Measurements from ENCODE around the gene DENND2A. TPM values are rescaled to one million over a fixed set of nuclear protein-coding genes. Genes with fewer than 3 reads are reported as not detected.
A peak's percentile ranks its signal among the peaks of the same experiment; 100 is the strongest.
"Not testable (repeated sequence)": the region's sequence is repeated elsewhere in the genome, so short reads cannot be mapped to it uniquely, and the experiment has no call there.

Gene DENND2A
- total RNA-seq, 1 experiment from 2014 or later, result 19.9 TPM

DNA sequence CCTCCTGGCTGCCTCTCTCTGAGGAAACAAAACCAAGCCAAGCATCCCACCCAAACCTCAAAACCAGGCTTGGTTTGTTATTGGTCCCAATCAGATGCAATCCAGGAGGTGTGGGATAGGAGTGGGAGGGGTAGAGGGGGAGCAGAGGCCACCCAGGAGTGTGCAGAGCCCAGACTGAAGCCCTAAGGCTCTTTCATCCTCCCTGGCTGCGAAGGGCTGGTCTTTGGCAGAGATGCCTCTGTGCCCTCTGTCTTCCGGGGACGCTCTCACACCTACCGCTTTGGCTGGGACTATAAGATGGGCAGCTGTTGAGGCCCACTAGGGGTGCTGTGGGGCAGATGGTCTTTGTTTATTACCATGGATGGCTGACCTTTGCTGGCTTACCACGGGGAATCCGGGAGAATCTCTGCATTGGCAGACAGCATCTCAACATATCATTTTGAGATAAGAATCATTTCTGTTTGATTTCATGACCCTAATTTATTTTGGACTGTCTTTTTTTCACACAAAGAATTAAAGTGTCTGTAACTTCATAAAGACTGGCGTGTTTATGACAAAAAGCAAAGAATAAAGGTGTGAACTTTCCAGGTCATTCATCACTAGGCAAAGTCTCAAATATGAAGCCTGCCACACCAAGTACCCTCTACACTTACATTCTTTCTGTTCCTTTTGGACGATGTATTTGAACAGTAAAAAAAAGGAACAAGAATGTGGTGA lies 6.5 kb upstream of the DENND2A start:
- peak; percentile 73 for DNase-seq (ENCODE audit: low read depth)

DNA sequence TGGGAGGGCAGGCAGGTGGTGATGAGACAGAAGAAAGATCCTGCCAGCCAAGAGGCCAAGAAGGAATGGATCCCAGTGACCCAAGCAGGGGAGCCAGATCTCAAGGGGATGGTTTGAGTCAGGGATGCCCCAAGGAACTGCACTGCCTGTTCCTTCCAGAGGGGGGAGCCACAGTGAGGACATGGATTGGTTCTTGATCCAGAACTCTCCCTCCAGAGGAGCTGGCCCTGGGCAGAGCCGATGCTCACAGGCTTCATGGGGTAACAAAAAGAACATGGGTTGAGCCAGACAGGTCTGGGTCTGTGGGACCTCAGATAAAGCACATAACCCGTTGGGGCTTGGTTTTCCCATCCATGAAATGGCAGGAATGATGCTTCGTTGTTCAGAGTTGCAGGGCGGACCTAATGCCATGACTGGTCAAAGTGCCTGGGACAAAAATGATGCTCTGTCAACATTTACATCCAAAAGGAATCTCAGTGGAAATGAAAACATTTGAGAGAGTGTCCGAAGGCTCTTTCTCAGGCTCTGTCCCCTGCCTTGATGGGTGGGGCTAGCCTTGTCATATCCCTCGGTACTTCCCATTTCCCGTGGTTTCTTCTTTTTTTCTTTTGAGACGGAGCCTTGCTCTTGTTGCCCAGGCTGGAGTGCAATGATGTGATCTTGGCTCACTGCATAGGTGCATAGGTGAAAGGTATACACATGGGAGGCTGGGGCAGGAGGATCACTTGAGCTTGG lies 4.7 kb upstream of the DENND2A start:
- peak; percentile 34 for DNase-seq (ENCODE audit: low read depth)

DNA sequence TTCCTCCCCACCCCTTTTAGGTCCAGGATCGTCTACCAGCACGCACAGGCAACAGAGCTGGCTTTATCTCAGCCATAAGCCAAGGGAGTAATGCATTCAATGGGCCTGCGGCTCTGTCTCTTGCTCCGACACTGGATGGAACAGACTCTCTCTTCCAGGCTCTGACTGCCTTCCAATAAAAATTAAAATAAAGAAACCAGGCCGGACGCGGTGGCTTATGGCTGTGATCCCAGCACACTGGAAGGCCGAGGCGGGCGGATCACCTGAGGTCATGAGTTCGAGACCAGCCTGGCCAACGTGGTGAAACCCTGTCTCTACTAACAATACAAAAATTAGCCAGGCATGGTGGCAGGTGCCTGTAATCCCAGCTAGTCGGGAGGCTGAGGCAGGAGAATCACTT lies 4.1 kb upstream of the DENND2A start:
- DNase-seq (ENCODE audit: low read depth), result not testable (repeated sequence)

DNA sequence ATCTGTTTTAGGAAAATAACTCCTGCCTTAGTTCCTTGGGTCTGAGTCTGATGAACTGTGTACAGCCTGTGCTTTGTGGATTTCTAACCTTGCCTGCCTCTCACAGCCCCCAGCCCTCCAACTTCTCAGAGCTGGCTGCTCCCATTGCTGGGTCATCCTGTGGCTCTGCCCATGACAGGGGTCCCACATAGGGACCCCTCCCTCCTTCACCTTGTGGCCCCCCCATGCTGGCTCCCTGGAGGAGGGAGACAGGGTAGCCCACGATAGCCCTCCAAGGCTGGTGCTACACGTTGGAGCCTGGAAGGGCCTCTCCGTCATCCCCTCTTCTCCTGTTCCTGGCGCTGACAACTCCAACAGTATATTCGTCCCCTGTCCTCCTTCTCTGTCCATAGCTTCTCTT lies 2.8 kb upstream of the DENND2A start:
- DNase-seq (ENCODE audit: low read depth), result no peak

DNA sequence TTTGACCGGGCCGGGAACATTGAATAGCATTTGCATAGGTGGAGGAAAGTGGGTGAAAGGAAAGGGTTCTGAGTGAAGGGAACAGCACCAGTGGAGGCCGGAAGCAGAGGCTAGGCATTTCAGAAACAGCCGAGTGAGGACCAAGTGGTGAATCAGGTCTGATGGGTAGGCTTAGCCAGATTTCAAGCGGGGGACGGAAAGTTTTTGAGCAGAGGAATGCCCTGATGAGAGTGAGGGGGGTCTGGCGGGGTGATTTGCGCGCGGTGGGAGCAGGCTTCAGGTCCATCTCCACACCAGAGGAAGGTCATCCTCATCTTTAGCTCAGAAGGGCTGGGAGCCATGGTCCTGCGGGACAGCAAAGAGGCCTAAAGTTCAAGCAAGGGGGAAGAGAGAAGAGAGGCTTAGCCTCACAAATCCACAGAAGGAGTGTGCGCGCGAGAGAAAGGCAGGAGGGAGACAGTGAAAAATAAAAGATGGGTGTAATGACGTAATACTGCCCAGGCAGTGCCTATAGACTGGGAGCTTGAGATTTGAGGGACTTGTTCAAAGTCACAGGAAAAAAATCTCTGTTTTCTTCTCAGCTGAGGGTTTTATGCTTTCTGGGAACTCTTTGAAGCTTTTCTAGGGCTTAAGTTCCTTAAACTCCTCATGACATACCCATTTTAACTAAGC lies 1.0 kb upstream of the DENND2A start:
- DNase-seq (ENCODE audit: low read depth), result no peak

DNA sequence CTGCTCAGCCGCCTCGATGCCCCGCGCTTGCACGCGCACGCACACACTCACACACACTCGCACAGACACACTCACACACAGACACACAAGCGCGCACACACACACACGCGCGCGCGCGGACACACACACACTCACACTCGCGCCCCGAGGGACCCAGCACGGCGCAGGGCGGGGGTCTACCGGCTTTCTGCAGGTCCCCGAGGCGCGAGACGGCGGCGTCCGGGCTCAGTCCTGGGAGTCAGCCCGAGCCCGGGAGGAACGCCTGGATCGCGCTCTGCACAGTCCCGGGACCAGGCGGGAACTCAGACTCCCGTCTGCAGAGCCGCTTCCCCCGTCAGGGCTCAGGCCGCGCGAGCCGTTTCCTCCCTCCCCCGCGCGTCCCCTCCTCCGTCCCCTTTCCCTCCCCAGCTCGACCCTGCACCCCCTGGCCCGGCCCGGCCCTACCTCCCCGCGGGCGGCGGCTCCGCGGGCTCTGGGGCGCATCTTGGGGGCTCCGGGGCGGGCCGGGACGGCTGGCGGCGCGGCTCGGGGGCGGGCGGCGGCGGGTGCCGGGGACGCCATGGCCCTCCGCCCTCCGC lies 464 bp downstream of the DENND2A start:
- DNase-seq (ENCODE audit: low read depth), result peak; percentile 61

DNA sequence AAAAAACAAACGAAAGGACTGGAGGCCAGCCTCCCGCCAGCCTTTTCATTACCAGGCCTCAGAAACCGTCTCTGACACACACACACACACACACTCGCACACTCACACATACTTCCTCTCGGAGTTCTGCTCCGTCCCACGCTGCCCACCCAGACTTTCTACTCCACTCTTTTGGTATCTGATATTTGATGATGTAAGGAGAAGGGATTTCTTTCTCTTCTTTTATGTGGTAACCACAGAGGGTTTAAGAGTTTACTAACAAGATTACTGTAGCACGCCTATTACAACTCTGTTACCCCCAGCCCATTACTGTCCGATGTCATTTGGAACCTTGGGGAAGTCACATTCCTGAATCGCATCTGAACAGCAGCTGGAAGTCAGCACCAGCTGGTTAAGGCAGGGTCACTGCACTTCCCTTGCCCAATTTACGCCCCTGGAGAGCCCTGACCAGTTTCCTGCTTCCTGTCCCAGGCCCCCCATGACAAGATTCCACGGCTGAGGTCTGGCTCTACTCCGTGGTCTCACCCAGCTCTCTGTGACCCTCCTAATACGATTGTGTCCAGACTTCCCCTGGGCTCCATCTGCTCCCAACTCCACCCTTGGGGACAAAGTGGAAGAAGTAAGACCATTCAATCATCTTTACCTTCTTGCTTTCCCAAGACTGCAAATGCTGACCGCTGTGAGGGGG lies 1.1 kb downstream of the DENND2A start:
- DNase-seq (ENCODE audit: low read depth), result peak; percentile 73

DNA sequence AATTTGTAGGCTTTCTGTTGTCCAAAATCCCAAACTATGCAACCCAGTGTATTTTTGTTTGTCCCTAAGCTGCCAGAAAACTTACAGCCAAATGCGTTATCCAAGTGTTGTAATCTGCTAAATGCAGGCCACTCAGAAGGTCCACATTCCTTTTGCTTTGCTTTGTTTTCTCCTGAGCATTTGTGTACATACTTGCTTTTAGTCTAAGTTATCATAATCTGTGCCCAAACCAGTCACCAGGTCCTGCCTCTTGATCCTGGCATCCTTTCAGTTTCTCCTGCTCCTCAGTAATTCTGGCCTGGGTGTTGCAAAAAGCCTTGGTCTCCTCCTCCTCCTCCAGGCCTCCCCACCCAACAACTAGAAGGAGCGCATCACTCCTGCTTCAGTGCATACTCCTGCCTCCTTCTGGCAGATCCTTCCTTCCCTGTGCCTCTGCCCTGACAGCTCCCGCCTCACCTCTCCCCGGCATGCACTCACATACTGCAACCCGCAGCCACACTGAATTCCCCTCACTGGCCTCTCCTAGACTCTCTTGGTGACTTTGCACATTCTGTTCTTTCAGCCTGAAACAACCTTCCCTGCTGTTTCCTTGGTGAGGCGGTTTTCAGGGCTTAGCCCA lies 2.3 kb downstream of the DENND2A start:
- peak; percentile 57 for DNase-seq (ENCODE audit: low read depth)

DNA sequence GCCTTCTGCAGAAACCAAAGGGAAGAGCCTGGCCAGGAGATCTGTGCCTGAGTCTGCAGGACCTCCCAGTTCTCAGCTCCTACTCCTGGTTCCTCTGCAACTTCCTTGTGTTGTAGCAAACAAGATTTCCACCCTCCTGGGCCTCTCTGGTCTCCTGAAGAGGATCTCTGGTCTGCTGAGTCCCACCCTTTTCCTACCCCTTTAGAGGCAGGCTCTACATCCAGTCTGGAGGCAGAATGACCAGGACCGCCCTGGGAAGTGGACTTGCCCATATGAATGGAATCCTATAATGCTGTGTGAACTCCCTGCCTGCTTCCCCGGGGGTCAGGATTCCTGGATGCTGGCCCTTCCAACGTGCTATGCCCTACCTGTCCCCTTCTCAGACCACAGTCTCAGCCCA lies 3.2 kb downstream of the DENND2A start:
- DNase-seq (ENCODE audit: low read depth), result no peak

DNA sequence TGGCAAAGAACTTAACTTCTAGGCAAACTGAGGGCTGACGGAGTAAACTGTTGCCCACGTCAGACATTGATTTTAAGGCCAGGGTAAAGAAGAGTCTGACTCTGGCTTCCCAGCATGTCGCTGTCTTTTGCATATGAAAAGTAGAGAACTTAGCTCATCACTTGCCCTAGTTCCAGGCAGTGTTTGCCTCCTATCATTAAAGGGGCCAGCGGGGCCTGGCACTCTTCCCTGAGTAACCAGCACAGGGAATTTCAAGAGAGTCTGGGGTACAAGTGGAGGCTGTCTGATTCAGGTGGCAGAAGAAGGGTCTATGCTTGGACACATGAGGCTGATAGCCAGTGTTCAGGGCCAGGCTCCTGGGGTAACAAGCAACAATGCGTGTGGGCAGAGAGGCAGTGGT lies 4.8 kb downstream of the DENND2A start:
- DNase-seq (ENCODE audit: low read depth), result no peak

DNA sequence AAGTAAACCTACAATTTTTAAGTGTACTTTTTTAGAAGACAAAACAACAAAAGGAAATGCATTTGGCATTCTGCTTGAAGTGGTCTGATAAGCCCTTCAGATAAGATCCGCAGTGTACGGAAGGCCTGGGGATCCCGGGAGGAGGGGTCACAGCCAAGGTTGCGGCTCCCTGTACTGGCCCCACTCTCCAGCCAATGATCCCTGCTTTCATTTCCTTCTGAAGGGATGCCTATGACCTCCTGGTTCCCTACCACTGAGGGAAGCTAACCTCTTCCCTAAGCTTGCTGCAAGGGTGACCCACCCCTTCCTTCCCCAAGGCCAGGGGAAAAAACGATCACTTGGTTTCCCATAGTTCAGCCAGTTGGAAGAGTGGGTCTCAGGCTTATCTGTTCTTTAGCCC lies 5.3 kb downstream of the DENND2A start:
- DNase-seq (ENCODE audit: low read depth), result no peak

DNA sequence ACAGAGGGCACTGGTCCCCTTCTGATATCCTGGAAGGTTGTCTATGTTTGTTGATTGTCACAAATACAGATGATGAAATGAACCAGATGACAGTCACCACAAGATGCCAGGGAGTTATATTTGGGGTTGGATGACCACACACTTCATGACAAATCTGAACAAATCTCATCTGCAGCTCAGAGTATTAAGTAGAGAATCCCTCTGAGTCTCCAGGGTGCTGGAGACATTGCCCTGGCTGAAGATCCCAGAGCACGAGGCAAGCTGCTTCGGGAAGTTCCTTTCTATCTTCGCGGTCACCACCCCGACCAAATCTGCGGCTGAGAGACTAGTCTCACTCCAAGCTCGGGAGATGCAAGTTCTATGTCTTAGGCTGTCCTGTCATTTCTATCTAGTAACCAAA lies 9.0 kb downstream of the DENND2A start:
- DNase-seq (ENCODE audit: low read depth), result no peak

DNA sequence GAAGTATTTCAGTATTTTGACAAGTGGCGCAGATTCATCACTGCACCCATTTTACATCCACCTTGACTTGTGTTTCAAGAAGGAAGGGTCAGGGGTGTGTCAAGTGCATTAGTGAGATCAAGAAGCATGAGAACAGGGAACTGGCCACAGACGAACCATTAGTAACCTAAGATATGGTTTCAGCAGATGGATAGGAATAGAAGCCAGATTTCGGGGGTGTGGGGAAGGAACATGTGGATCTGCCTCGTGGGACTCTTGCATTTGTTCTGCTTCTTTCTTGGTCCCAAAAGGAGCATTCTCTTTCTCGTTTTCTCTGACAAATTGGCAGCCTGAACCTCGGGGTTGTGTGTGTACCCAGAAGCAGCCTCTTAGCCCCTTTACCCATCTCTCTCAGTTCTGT lies 9.6 kb downstream of the DENND2A start:
- DNase-seq (ENCODE audit: low read depth), result no peak

DNA sequence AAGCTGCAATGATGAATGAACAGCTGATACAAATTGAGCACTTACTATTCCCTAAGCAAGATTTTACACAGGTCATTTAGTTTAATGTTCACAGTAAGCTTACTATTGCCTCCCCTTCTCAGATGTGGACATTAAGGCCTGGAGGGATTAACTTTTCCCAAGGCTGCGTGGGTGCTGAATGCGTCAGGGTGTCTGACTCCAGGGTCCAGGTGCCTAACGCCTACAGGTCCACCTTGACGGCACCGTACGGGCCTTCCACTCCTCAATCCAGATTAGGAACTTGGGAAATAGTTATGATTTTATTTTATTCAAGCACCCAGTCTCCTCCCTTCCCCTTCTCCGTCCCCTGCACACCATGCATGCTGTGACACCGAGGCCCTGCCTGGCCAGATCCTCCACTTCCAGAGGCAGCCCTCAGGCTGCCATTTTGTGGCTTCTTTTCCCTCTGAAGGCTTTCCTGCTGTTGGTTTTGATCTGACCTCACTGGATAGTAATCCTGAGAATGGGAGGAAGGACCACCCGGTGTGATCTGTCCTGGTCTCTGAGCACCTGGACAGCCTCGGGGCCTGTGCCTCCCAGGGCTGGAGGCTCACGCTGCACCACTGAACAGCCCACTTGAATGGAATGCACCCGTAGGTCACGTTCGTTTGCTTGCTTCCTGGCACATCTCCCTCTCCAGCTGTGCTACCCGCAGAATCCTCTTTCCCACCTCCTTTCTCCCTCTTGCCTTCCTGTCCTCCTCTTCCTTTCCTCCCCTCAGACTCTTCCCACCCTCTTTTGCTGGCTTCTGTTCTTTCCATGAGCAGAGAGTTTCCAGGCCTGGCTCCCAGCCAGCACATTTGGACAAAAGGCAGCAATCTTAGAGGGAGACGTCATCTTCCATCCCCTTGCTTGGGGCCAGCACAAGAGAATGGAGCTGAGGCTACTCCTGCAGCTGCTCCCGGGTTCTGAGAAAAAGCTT lies 14.4 kb downstream of the DENND2A start:
- peak; percentile 99 for DNase-seq (ENCODE audit: low read depth)

DNA sequence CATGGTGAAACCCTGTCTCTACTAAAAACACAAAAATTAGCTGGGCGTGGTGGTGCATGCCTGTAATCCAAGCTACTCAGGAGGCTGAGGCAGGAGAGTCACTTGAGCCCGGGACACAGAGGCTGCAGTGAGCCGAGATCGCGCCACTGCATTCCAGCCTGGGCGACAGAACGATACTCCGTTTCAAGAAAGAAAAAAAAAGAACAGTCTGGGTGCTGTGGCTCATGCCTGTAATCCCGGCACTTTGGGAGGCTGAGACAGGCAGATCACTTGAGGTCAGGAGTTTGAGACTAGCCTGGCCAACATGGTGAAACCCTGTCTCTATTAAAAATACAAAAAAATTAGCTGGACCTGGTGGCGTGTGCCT lies 15.4 kb downstream of the DENND2A start:
- DNase-seq (ENCODE audit: low read depth), result not testable (repeated sequence)

DNA sequence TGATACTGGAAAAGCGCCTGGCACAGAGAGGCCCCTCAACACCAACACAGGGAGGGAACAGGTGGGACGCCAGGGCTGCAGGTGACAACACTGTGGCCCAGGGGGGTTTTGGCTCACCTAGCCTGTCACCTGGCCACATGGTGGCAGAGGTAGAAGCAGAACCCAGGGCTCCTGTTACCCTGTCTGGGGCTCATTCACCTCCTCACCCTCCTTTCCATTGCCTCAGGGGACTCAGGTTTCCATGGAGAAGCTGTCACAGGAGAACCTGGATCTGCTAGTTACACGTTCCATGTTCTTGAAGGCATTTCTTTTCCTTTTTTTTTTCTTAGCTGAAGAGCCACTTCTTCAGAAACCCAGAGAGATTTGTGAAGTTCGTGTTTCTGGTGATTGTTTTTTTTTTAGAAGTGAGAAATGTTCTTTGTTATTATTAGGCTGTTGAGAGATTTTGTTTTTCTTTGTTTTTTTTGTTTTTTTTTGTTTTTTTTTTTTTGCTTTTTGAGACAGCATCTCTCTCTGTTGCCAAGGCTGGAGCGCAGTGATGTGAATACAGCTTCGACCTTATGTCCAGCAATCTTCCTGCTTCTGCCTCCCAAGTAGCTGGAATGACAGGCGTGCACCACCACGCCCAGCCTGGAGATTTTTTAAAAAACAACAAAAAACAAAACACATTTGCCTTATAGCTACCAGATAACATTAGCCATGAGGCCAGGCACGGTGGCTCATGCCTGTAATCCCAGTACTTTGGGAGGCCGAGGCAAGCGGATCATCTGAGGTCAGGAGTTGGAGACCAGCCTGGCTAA lies 16.0 kb downstream of the DENND2A start:
- DNase-seq (ENCODE audit: low read depth), result peak; percentile 88

DNA sequence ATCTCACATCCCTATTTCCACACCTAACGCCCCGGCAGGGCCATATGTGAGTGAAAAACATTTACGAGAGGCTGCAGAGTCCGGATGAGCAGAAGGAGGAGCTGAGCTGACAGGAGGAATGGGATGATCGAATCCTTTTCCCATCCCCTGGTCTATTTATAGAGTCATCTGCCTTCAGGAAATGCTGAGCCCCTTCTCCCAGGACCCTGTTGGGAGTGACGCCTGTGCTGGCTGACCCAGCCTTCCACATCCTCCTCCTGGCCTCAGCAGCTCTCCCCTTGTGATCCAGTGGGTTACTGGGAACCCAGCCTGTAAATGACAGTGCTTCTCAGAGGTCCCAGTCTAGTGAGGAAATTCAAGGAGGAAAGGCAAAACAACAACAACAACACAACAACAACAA lies 16.6 kb downstream of the DENND2A start:
- no peak for DNase-seq (ENCODE audit: low read depth)

DNA sequence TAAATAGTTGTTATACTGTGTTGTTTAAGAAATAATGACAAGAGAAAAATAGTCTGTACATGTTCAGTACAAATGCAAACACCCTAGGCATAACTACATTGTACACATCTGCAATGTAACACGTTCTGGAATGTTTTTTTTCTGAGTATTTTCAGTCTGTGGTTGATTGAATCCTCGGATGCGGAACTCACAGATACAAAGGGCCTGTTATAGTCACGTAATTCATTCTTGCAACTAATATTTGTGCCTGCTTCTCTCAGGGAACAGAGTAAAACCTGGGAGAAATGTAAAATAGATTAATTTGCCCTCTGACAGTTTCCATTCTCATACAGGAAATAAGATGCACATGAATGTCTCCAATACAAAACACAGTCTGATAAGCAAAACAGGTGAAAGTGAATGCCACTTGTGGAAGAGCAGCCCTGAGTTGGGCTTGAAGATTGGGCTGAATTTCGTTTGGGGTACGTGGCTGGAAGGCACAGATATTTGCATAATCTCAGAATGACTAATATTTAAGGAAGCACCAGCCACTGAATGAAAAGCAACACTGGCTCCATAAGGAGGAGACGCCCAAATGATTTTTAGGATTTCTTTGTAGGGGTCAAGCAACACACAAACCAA lies 19.1 kb downstream of the DENND2A start:
- peak; percentile 76 for DNase-seq (ENCODE audit: low read depth)

DNA sequence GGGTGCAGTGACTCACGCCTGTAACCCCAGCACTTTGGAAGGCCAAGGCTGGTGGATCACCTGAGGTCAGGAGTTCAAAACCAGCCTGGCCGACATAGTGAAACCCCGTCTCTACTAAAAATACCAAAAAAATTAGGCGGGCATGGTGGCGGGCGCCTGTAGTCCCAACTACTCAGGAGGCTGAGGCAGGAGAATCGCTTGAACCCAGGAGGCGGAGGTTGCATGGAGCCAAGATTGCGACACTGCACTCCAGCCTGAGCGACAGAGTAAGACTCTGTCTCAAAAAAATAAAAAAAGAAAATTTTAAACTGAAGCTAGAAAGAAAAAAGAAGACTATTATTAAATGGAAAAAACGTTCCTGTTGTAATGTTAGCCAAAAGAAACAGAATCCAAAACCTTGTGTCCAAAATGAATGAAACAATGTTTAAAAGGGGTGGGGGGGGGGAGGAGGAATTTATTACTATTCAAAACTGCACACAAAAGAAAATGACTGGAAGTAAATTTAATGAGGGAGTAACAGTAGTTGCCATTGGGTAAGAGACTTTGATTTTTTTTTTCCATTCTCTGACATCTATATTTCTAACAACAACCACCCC lies 20.6 kb downstream of the DENND2A start:
- not testable (repeated sequence) for DNase-seq (ENCODE audit: low read depth)
